HFFc6 (cell line): ENCODE data around the gene SPACA1. TPM values are rescaled to one million over a fixed set of nuclear protein-coding genes. Genes with fewer than 3 reads are reported as not detected.

ENCODE experiments used
- DNase-seq: peaks from one replicate; pipeline ENCODE4 v3.0.0-alpha.2; 2018
- H3K27ac Mint-ChIP-seq: 2 replicates; pipeline ENCODE4 v1.8.0; 2020; ENCODE audit warnings: mild to moderate bottlenecking, mixed read lengths
- H3K27me3 Mint-ChIP-seq: 2 replicates; pipeline ENCODE4 v1.8.0; 2021; ENCODE audit warnings: mild to moderate bottlenecking, moderate library complexity, mixed read lengths; ENCODE audit not compliant: insufficient read depth
- H3K36me3 Mint-ChIP-seq: 2 replicates; pipeline ENCODE4 v1.8.0; 2021; ENCODE audit warnings: low read depth, mixed read lengths
- H3K4me1 Mint-ChIP-seq: 2 replicates; pipeline ENCODE4 v1.8.0; 2020; ENCODE audit warnings: low read depth, mixed read lengths
- H3K4me3 Mint-ChIP-seq: 2 replicates; pipeline ENCODE4 v1.8.0; 2020; ENCODE audit warnings: mild to moderate bottlenecking, moderate library complexity, mixed read lengths
- H3K9me3 Mint-ChIP-seq: 2 replicates; pipeline ENCODE4 v1.8.0; 2020; ENCODE audit warnings: mild to moderate bottlenecking, mixed read lengths
- total RNA-seq, 6 experiments: library from RNA; stranded (reverse); fragmentation: NEBNext Ultra II Directional; extraction: Animal tissue kit (Norgen Biotek cat#: 25700); gene quantifications; 2 replicates in 1 of 6; 3 replicates in 5 of 6; pipeline ENCODE4 v1.2.3, GENCODE V29; 2021
- TF ChIP-seq, protein P1 (sequence below): fragments of 200-600 bp; sonication (generic); IDR thresholded peaks from 2 replicates; pipeline ENCODE4 v1.5.0; 2021; ENCODE audit warnings: antibody characterized with exemption, mild to moderate bottlenecking

The SPACA1 gene
- total RNA-seq, 6 experiments from 2014 or later = not detected

DNA sequence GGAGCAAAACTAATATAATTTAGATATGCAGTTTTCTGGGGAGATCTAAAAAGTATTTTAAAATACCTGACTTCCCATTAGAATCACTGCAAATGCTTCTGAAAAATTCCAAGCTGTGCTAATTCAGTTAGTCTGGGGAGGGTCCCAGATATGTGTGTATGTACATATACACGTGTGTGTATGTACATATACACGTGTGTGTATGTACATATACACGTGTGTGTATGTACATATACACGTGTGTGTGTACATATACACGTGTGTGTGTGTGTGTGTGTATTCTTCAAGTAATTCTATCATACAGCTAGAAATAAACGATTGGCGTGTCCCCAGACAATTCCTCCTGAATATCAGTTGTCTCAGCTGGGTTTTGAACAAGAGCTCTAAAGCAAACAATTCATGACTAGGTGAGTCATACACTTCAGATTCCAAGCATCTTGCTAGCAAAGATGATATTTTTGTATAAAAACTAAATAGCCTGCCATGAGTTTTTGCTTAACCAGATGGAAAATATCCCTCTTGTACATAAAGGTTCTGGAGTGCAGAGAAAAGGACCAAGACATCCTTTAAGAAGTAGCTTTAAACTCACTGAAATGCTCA is 58.2 kb downstream of the SPACA1 start:
- no peak for DNase-seq
- Mint-ChIP-seq H3K9me3 (peaks cover 5% of the 10 kb centered on the region; the same call in 1 of the 2 replicates), H3K27ac (no peak overlapping the region), H3K4me3 (no peak overlapping the region), H3K27me3 (no peaks in the 10 kb centered on the region), H3K4me1 (no peaks in the 10 kb centered on the region), H3K36me3 (no peaks in the 10 kb centered on the region)
- TF ChIP-seq, protein P1, sequence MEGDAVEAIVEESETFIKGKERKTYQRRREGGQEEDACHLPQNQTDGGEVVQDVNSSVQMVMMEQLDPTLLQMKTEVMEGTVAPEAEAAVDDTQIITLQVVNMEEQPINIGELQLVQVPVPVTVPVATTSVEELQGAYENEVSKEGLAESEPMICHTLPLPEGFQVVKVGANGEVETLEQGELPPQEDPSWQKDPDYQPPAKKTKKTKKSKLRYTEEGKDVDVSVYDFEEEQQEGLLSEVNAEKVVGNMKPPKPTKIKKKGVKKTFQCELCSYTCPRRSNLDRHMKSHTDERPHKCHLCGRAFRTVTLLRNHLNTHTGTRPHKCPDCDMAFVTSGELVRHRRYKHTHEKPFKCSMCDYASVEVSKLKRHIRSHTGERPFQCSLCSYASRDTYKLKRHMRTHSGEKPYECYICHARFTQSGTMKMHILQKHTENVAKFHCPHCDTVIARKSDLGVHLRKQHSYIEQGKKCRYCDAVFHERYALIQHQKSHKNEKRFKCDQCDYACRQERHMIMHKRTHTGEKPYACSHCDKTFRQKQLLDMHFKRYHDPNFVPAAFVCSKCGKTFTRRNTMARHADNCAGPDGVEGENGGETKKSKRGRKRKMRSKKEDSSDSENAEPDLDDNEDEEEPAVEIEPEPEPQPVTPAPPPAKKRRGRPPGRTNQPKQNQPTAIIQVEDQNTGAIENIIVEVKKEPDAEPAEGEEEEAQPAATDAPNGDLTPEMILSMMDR = no peak

DNA sequence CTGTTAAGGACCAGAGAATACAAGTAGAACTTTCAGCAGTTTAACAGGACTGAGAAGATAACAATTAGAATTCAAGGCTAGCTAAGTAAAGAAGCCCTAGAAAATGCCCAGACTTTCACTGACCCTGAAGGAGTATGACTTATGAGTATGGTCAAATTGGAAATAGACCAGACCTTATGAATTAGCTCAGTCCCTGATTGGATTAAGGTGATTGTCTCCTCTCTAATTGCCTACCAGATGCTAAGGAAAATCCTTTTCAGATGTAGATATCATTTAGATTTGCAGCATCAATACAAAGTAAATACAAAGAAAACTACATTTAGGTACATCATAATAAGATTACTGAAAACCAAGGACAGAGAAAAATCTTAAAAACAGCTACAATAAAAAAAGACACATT is 59.6 kb downstream of the SPACA1 start:
- H3K36me3 Mint-ChIP-seq = no peaks in the 10 kb centered on the region
- TF ChIP-seq, protein P1 = no peak
- no peaks in the 10 kb centered on the region for H3K27me3 Mint-ChIP-seq
- no peak for DNase-seq
- H3K9me3 Mint-ChIP-seq = peaks cover 5% of the 10 kb centered on the region; the same call in 1 of the 2 replicates
- no peak overlapping the region for H3K27ac Mint-ChIP-seq
- H3K4me3 Mint-ChIP-seq = no peak overlapping the region
- no peaks in the 10 kb centered on the region for H3K4me1 Mint-ChIP-seq

DNA sequence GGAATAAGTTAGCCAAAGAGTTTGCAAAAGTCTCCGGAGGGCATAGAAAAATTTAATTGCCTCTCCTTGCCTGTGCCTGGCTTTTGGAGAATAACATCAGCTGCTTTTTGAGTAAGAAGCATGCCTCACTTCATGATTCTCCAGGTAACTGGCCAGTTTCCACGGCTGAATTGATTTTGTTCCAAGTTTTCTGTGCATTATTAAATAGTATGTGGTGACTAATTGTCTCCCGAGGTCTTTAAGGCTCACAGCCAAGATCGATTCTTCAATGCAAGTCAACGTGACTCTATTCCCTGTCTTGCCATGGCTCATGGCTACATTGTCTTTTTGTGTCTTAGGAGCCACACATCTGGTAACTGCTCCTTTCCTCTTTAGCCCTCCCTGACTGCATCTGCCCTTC is 64.3 kb downstream of the SPACA1 start:
- H3K36me3 Mint-ChIP-seq = no peaks in the 10 kb centered on the region
- H3K27me3 Mint-ChIP-seq = no peaks in the 10 kb centered on the region
- no peak for DNase-seq
- H3K27ac Mint-ChIP-seq = no peak overlapping the region
- no peak overlapping the region for H3K4me3 Mint-ChIP-seq
- H3K4me1 Mint-ChIP-seq = no peaks in the 10 kb centered on the region
- H3K9me3 Mint-ChIP-seq = peaks cover 24% of the 10 kb centered on the region
- TF ChIP-seq, protein P1 = no peak

DNA sequence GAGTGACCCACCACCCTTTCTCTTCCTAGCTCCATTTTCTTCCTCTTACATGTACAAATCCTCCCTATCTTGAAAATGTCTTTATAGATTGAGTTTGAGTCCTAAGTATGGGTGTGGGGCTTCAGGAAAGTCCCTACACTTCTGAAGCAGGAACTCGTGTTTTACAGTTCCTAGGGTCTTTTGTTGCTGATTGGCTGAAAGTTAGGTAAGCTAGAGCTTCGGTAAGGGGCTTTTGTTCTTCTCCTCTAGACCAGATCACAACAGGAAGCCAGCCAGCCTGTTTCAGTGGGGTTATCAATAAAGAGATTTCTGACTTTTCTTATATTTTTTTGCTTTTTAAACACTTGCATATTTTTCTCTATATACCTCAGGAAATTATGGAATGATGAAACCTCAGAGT is 67.2 kb downstream of the SPACA1 start:
- Mint-ChIP-seq H3K27me3 (no peaks in the 10 kb centered on the region), H3K27ac (no peak overlapping the region), H3K9me3 (peaks cover 21% of the 10 kb centered on the region), H3K4me3 (no peak overlapping the region), H3K4me1 (no peaks in the 10 kb centered on the region), H3K36me3 (no peaks in the 10 kb centered on the region)
- no peak for DNase-seq
- TF ChIP-seq, protein P1 = no peak

DNA sequence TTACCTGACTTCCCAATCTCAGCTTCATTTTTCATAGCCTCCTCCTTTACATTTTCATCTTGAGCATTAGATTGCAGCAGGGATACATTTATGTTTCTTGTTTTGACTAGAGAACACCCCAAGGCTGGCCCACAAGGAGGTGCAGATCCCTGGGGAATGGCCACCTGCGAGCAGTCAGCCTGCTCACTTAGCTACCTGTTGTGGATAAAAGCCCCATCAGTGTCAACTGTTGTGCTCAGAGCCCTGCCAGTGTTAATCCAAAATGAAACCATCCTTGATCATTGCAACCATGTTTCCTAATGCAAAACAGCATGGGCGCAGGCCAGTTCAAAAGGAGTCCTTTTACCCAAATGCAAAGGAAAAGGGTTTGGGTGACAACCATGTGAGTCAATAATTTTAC is 67.7 kb downstream of the SPACA1 start:
- TF ChIP-seq, protein P1 = no peak
- Mint-ChIP-seq H3K27ac (no peak overlapping the region), H3K4me1 (no peaks in the 10 kb centered on the region), H3K4me3 (no peak overlapping the region), H3K27me3 (no peaks in the 10 kb centered on the region), H3K36me3 (no peaks in the 10 kb centered on the region), H3K9me3 (peaks cover 19% of the 10 kb centered on the region)
- no peak for DNase-seq
